ENCODE measurements around the gene SAMD13. TPM values are rescaled to one million over a fixed set of nuclear protein-coding genes. Genes with fewer than 3 reads are reported as not detected.

SAMD13 gene
- total and polyA plus RNA-seq, 10 of the 15 experiments (the other 5 are each of a cell fraction or from before 2014, with no cell fraction given) = 0.81 to 1.9 (median 1.2) TPM; not detected in 1

- TF ChIP-seq ZBED1 (IDR thresholded peaks at IDR 0.05; ENCODE audit: borderline replicate concordance) = no peak
Measured at GRCh38 chr1:84367219-84367618, 65.7 kb downstream of the SAMD13 start (continued).

- Histone ChIP-seq H3K79me2 (ENCODE audit: control insufficient read depth, insufficient read depth, low read length) (no peaks in the 10 kb centered on the region), H3K9me3 (replicated peaks; ENCODE audit: control insufficient read depth, insufficient read depth, low read length) (no peaks in the 10 kb centered on the region), H3K4me1 (ENCODE audit: control insufficient read depth, insufficient read depth, low read length) (no peaks in the 10 kb centered on the region), H3K36me3 (ENCODE audit: control insufficient read depth in 2 of 2, insufficient read depth in 2 of 2, low read length in 1 of 2) (no peaks in the 10 kb centered on the region), H4K20me1 (ENCODE audit: control insufficient read depth, insufficient read depth) (no peaks in the 10 kb centered on the region), H3K27me3 (replicated peaks in 1 of 2; ENCODE audit: control insufficient read depth in 2 of 2, insufficient read depth in 2 of 2, low read length in 1 of 2) (no peaks in the 10 kb centered on the region), H3K9ac (ENCODE audit: control insufficient read depth, insufficient read depth, low read length) (no peak overlapping the region), H3K27ac (ENCODE audit: control insufficient read depth, insufficient read depth) (no peak overlapping the region), H3K4me3 (no peak overlapping the region), H2AFZ (ENCODE audit: control insufficient read depth, low read depth, low read length) (no peak overlapping the region), H3K4me2 (ENCODE audit: control insufficient read depth, insufficient read depth) (no peak overlapping the region)
- DNase-seq (ENCODE audit: low read depth, low spot score) (no peak), FAIRE-seq (no peak), ATAC-seq (no peak)
- 63% methylated on average over 5 of the region's 5 CpGs for WGBS (ENCODE audit: insufficient coverage, insufficient replicate concordance, low lambda C conversion rate, missing lambda C conversion rate)
- TF ChIP-seq CTCF (IDR thresholded peaks at IDR 0.05 in 2 of 3, conservative IDR thresholded peaks at IDR 0.05 in 1 of 3; ENCODE audit: control insufficient read depth in 2 of 3, extremely low read depth in 1 of 3, insufficient read depth in 1 of 3, low read depth in 3 of 3, low read length in 3 of 3) (no peak), KAT2A (conservative IDR thresholded peaks at IDR 0.05; ENCODE audit: control insufficient read depth, low read depth, low read length) (no peak), CHD1 (IDR thresholded peaks at IDR 0.05; ENCODE audit: low read depth, low read length) (no peak), SUZ12 (IDR thresholded peaks at IDR 0.05; ENCODE audit: unreplicated experiment) (no peak), SMC3 (IDR thresholded peaks at IDR 0.05; ENCODE audit: borderline replicate concordance, low read length) (no peak), HDAC2 (IDR thresholded peaks at IDR 0.05) (no peak), NFXL1 (IDR thresholded peaks at IDR 0.05; ENCODE audit: borderline replicate concordance) (no peak), STAT3 (IDR thresholded peaks at IDR 0.05; ENCODE audit: low read depth, low read length) (no peak), ZNF592 (IDR thresholded peaks at IDR 0.05) (no peak), RFX5 (IDR thresholded peaks at IDR 0.05; ENCODE audit: low read depth, low read length) (no peak), ZBTB4 (CRISPR knock-in tag; IDR thresholded peaks at IDR 0.05) (no peak)
- no TSS peak for BruUV-seq (replicated peaks)
- ChIA-PET CTCF (no interaction called here), POLR2A (no interaction called here), RAD21 (ENCODE audit: unreplicated experiment) (no interaction called here), SMC1A (ENCODE audit: uncharacterized antibody, unreplicated experiment) (no interaction called here)
- intact Hi-C loops (cut with micrococcal nuclease; ENCODE audit: unreplicated experiment) (no loop called here), in situ Hi-C loops (cut with MboI) (no loop called here)
Measured at GRCh38 chr1:84368441-84368840, 66.9 kb downstream of the SAMD13 start.

All from GM12878 (cell line).